IMR-90 (cell line): Measurements from ENCODE around the gene FAHD1. TPM values are rescaled to one million over a fixed set of nuclear protein-coding genes. Genes with fewer than 3 reads are reported as not detected.

ENCODE experiments used
- ATAC-seq: fragments of 200-7000 bp; cut with Tn5 transposase; 2 replicates; pipeline ENCODE4 v1.9.1; 2020; ENCODE audit warnings: low read depth, mild to moderate bottlenecking, moderate library complexity
- BruUV-seq: library from RNA; stranded (reverse); fragments of 400-500 nt; replicated peaks from 2 replicates; lab custom pipeline; 2021; lab: Mats Ljungman, UMichigan
- CTCF ChIA-PET: fragments of 300-600 bp; formaldehyde crosslinking; extraction: SDS; loops from one replicate; lab custom pipeline; 2021; ENCODE audit warnings: antibody characterized with exemption; lab: Yijun Ruan, JAX
- POLR2A ChIA-PET: fragments of 300-600 bp; sonication (Branson Sonifier 250); formaldehyde crosslinking; loops from one replicate; lab custom pipeline; 2022; ENCODE audit warnings: antibody characterized with exemption; ENCODE audit not compliant: unreplicated experiment; lab: Charles Lee
- DNase-seq: peaks from one replicate; pipeline ENCODE4 v3.0.0; 2013
- H2AFZ ChIP-seq: replicated peaks from 2 replicates; pipeline ENCODE3; 2013; ENCODE audit warnings: low read length, mild to moderate bottlenecking; ENCODE audit not compliant: poor library complexity
- H2AK5ac ChIP-seq: 2 replicates; pipeline ENCODE4 v1.6.1; 2013; ENCODE audit warnings: low read depth, low read length, inconsistent platforms
- H2AK9ac ChIP-seq: replicated peaks from 2 replicates; pipeline ENCODE3; 2013; ENCODE audit warnings: mild to moderate bottlenecking, low read depth, low read length, moderate library complexity; ENCODE audit not compliant: poor library complexity
- H2BK120ac ChIP-seq: 2 replicates; pipeline ENCODE4 v1.6.1; 2013; ENCODE audit warnings: low read depth, low read length, inconsistent platforms
- H2BK15ac ChIP-seq: 3 replicates; pipeline ENCODE4 v1.6.1; 2013; ENCODE audit warnings: low read depth, low read length, inconsistent platforms
- H2BK20ac ChIP-seq: 2 replicates; pipeline ENCODE4 v1.6.1; 2013; ENCODE audit warnings: low read depth, mild to moderate bottlenecking, inconsistent platforms, low read length, moderate library complexity
- H2BK5ac ChIP-seq: 2 replicates; pipeline ENCODE4 v1.6.1; 2013; ENCODE audit warnings: mild to moderate bottlenecking, low read depth, low read length, inconsistent platforms; ENCODE audit not compliant: poor library complexity, severe bottlenecking
- H3K14ac ChIP-seq: replicated peaks from 2 replicates; pipeline ENCODE4 v1.6.1; 2013; ENCODE audit warnings: low read depth, low read length, inconsistent platforms
- H3K18ac ChIP-seq: 2 replicates; pipeline ENCODE4 v1.6.1; 2013; ENCODE audit warnings: low read depth, low read length, control low read depth
- H3K23ac ChIP-seq: 2 replicates; pipeline ENCODE4 v1.6.1; 2013; ENCODE audit warnings: low read depth, low read length, inconsistent platforms
- H3K27ac ChIP-seq: 2 replicates; pipeline ENCODE4 v1.5.1; 2013; ENCODE audit warnings: mild to moderate bottlenecking, control low read depth, low read length; ENCODE audit not compliant: insufficient read depth
- H3K27me3 ChIP-seq: 2 replicates; pipeline ENCODE4 v1.6.1; 2013; ENCODE audit warnings: low read length; ENCODE audit not compliant: control insufficient read depth, insufficient read depth
- H3K36me3 ChIP-seq: 2 replicates; pipeline ENCODE4 v1.6.1; 2013; ENCODE audit warnings: low read length, mixed read lengths; ENCODE audit not compliant: control insufficient read depth, insufficient read depth
- H3K4ac ChIP-seq: 2 replicates; pipeline ENCODE4 v1.6.1; 2013; ENCODE audit warnings: low read depth, low read length, inconsistent platforms
- H3K4me1 ChIP-seq: 2 replicates; pipeline ENCODE4 v1.6.1; 2013; ENCODE audit warnings: low read length, mixed read lengths; ENCODE audit not compliant: control insufficient read depth, insufficient read depth
- H3K4me2 ChIP-seq: 2 replicates; pipeline ENCODE4 v1.6.1; 2013; ENCODE audit warnings: low read depth, mild to moderate bottlenecking, control low read depth, low read length, moderate library complexity
- H3K4me3 ChIP-seq: 2 replicates; pipeline ENCODE4 v1.5.1; 2013; ENCODE audit warnings: low read depth, mild to moderate bottlenecking, control low read depth, low read length, moderate library complexity; ENCODE audit not compliant: insufficient read depth
- H3K56ac ChIP-seq: 2 replicates; pipeline ENCODE4 v1.6.1; 2013; ENCODE audit warnings: low read length, inconsistent platforms; ENCODE audit not compliant: insufficient read depth; ENCODE audit errors: extremely low read depth
- H3K79me1 ChIP-seq, 2 experiments: 2 replicates each; pipeline ENCODE4 v1.6.1; 2013; ENCODE audit warnings: low read length in 2 of 2, inconsistent platforms in 1 of 2, low read depth in 1 of 2
- H3K9ac ChIP-seq: 2 replicates; pipeline ENCODE4 v1.6.1; 2013; ENCODE audit warnings: low read depth, low read length, control low read depth
- H3K9me1 ChIP-seq: 2 replicates; pipeline ENCODE4 v1.6.1; 2013; ENCODE audit warnings: low read length, inconsistent platforms; ENCODE audit not compliant: insufficient read depth
- H3K9me3 ChIP-seq: 2 replicates; pipeline ENCODE4 v1.6.1; 2013; ENCODE audit warnings: low read length; ENCODE audit not compliant: control insufficient read depth, insufficient read depth
- H4K20me1 ChIP-seq: 2 replicates; pipeline ENCODE4 v1.6.1; 2013; ENCODE audit warnings: low read length, inconsistent platforms; ENCODE audit not compliant: insufficient read depth
- H4K5ac ChIP-seq: 2 replicates; pipeline ENCODE4 v1.6.1; 2013; ENCODE audit warnings: mild to moderate bottlenecking, low read depth, low read length, control low read depth
- H4K8ac ChIP-seq, 2 experiments: 2 replicates each; pipeline ENCODE4 v1.6.1; 2013; ENCODE audit warnings: low read depth in 2 of 2, low read length in 2 of 2, control low read depth in 1 of 2, inconsistent platforms in 1 of 2
- H4K91ac ChIP-seq: 2 replicates; pipeline ENCODE4 v1.6.1; 2013; ENCODE audit warnings: low read depth, low read length, inconsistent platforms; ENCODE audit not compliant: insufficient read depth
- CHD1 ChIP-seq: IDR thresholded peaks from 2 replicates; pipeline ENCODE4 v1.6.1; 2012; ENCODE audit warnings: low read depth, low read length, improper control_type of control experiment
- MAZ ChIP-seq: IDR thresholded peaks from 2 replicates; pipeline ENCODE4 v1.6.1; 2012; ENCODE audit warnings: low read depth, mild to moderate bottlenecking, low read length, improper control_type of control experiment, moderate library complexity, borderline replicate concordance
- NFE2L2 ChIP-seq: fragments of 150-350 bp; IDR thresholded peaks from 2 replicates; pipeline ENCODE4 v1.6.1; 2016; ENCODE audit warnings: low read depth, mild to moderate bottlenecking, low read length
- RFX5 ChIP-seq: IDR thresholded peaks from 2 replicates; pipeline ENCODE4 v1.8.0; 2012; ENCODE audit warnings: low read depth, mild to moderate bottlenecking, low read length, moderate library complexity
- USF2 ChIP-seq: fragments of 150-350 bp; IDR thresholded peaks from 2 replicates; pipeline ENCODE4 v1.6.1; 2017; ENCODE audit warnings: mild to moderate bottlenecking, antibody characterized with exemption, low read length, low read depth
- WGBS, 2 experiments: methylation state at CpG; one replicate each; pipeline versions ENCODE4 v1.1.5 to v1.1.7; 2013; ENCODE audit warnings: missing lambda C conversion rate in 2 of 2; ENCODE audit not compliant: insufficient read length in 1 of 2; ENCODE audit errors: extremely low coverage in 2 of 2; 5-methylcytosine and 5-hydroxymethylcytosine counted together
- dilution Hi-C: fragments of 300-500 bp; cut with HindIII; formaldehyde crosslinking; loops from one replicate; pipeline ENCODE4 v1.14.3; 2018; ENCODE audit warnings: low sequenced_read_pairs; ENCODE audit not compliant: unreplicated experiment
- in situ Hi-C: fragments of 300-500 bp; cut with MboI; formaldehyde crosslinking; loops from 3 replicates; pipeline ENCODE4 v1.14.3; 2019; ENCODE audit warnings: low sequenced_read_pairs, inconsistent platforms, mixed read lengths
- intact Hi-C: fragments of 100-400 bp; cut with micrococcal nuclease; formaldehyde crosslinking; loops from 2 replicates; pipeline ENCODE4 v1.10.0; 2022
- polyA plus RNA-seq, 3 experiments: library from polyadenylated mRNA; depleted of rRNA; stranded (reverse); fragments of >200 nt; gene quantifications; 2 replicates each; pipeline ENCODE4 v1.2.3, GENCODE V29; 2012; ENCODE audit warnings: low replicate concordance in 1 of 3
- total RNA-seq: library from RNA; depleted of rRNA; stranded (reverse); fragments of >200 nt; gene quantifications from 2 replicates; pipeline ENCODE4 v1.2.3, GENCODE V29; 2012

The FAHD1 gene
- total and polyA plus RNA-seq, 2 of the 4 experiments (the other 2 are of a cell fraction) = 65.3 to 85.9 TPM

GRCh38 chr16:1825381-1825863 lies 1.6 kb upstream of the FAHD1 start:
- H3K9ac ChIP-seq = no peak overlapping the region
- no peak overlapping the region for H4K5ac ChIP-seq
- H3K27ac ChIP-seq = no peak overlapping the region
- H3K9me3 ChIP-seq = no peaks in the 10 kb centered on the region
- no TSS peak for BruUV-seq
- no peak overlapping the region for H2AK5ac ChIP-seq
- H2BK120ac ChIP-seq = no peak overlapping the region
- H4K8ac ChIP-seq = no peak overlapping the region
- peaks cover 10% of the 10 kb centered on the region for H3K36me3 ChIP-seq
- H2BK20ac ChIP-seq = no peak overlapping the region
- H2AFZ ChIP-seq = peak overlapping the region; percentile 100
- ChIA-PET CTCF (no interaction called here), POLR2A (no interaction called here)
- no peak overlapping the region for H3K18ac ChIP-seq
- H2AK9ac ChIP-seq = peak overlapping the region; percentile 78
- in situ Hi-C loops (no loop called here), dilution Hi-C loops (no loop called here), intact Hi-C loops (loop anchor here (5.0 kb wide), 1 partner anchor 43 kb away; the partner anchor contains the start of genes NUBP2 and SPSB3)
- peaks cover 18 to 58% of the 10 kb centered on the region in 2 experiments for H3K79me1 ChIP-seq
- H3K4me3 ChIP-seq = peak overlapping the region; percentile 73; the same call in 1 of the 2 replicates
- peaks cover 6% of the 10 kb centered on the region; the same call in 1 of the 2 replicates for H3K4me1 ChIP-seq
- H3K4ac ChIP-seq = no peak overlapping the region
- no peak overlapping the region for H2BK15ac ChIP-seq
- no peak overlapping the region for H3K56ac ChIP-seq
- no peak for DNase-seq
- H3K9me1 ChIP-seq = peaks cover 6% of the 10 kb centered on the region
- H2BK5ac ChIP-seq = no peak overlapping the region
- TF ChIP-seq USF2 = no peak
- TF ChIP-seq NFE2L2 = no peak
- no peak for TF ChIP-seq RFX5
- TF ChIP-seq MAZ = no peak
- TF ChIP-seq CHD1 = no peak
- H3K23ac ChIP-seq = peak overlapping the region; percentile 76; the same call in 1 of the 2 replicates
- H3K4me2 ChIP-seq = peak overlapping the region; percentile 97
- H4K20me1 ChIP-seq = peaks cover 18% of the 10 kb centered on the region; the same call in 1 of the 2 replicates
- no peak for ATAC-seq
- H3K14ac ChIP-seq = no peak overlapping the region
- H4K91ac ChIP-seq = no peak overlapping the region
- H3K27me3 ChIP-seq = no peaks in the 10 kb centered on the region
- WGBS, 2 experiments = 84% methylated on average over 7 of the region's 15 CpGs; no CpG with 5 or more reads in 1 of the 2 experiments
